Epithelial cell of esophagus (primary cell): Measurements from ENCODE around the gene GDNF.

ENCODE experiments used
- DNase-seq: peaks from one replicate; pipeline ENCODE4 v3.0.0; 2010; ENCODE audit warnings: low read depth
- H3K4me3 ChIP-seq: 2 replicates; pipeline ENCODE4 v1.5.1; 2011; ENCODE audit warnings: mild to moderate bottlenecking, low read length, control low read depth
- TF ChIP-seq, protein P1 (sequence below): IDR thresholded peaks from 2 replicates; pipeline ENCODE4 v1.5.1; 2011; ENCODE audit warnings: low read depth, mild to moderate bottlenecking, low read length, control low read depth, inconsistent platforms; ENCODE audit not compliant: insufficient read depth; ENCODE audit errors: missing control alignments

The GDNF gene

DNA sequence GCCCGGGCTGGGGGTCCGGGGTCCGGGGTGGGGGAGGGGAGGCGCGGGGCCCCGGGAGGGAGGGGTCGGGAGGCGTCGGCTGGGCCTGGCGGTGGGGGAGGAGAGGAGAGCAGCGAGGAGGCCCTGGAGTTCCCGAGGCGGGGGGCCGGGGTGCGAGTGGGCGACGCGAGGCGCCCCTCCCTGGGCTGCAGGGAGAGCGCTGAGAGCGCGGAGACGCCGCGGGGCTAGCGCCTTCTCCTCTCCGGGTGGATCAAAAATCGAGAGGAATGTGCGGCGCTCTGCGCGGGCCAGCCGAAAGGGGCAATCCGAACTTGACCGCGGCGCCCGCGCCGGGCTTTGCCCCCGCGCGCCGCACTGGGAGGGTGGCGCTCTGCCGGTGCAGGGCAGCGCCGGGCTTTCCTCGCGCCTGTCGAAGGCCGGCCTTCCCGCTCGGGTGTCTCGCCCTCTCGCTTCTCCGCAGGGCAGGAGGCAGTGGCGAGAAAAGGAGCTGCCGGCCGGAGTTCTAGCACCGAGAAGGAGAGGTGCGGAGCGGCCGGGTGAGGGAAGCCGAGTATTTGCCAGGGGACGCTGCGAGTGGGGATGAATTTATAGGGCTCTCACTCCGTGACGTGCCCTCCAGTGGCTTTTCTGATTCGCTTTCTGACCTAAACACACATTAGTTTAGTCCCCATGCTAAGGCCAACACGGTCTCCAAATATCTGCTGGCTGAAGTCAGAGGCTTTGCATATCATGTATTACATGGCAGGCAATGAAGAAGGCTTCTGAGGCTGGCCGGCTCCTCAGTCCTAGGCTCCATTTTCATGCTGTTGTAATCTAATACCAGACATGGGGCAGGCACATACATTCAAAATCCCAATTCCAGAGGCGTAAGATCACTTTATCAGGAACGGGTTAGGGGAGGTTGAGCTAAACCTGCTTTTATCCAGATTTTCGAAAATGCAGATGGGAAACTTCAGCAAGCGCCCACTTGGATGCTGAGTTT lies 503 bp upstream of the GDNF start:
- TF ChIP-seq, protein P1, sequence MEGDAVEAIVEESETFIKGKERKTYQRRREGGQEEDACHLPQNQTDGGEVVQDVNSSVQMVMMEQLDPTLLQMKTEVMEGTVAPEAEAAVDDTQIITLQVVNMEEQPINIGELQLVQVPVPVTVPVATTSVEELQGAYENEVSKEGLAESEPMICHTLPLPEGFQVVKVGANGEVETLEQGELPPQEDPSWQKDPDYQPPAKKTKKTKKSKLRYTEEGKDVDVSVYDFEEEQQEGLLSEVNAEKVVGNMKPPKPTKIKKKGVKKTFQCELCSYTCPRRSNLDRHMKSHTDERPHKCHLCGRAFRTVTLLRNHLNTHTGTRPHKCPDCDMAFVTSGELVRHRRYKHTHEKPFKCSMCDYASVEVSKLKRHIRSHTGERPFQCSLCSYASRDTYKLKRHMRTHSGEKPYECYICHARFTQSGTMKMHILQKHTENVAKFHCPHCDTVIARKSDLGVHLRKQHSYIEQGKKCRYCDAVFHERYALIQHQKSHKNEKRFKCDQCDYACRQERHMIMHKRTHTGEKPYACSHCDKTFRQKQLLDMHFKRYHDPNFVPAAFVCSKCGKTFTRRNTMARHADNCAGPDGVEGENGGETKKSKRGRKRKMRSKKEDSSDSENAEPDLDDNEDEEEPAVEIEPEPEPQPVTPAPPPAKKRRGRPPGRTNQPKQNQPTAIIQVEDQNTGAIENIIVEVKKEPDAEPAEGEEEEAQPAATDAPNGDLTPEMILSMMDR: no peak
- peak overlapping the region; percentile 27 for H3K4me3 ChIP-seq
- DNase-seq: peak; percentile 25

DNA sequence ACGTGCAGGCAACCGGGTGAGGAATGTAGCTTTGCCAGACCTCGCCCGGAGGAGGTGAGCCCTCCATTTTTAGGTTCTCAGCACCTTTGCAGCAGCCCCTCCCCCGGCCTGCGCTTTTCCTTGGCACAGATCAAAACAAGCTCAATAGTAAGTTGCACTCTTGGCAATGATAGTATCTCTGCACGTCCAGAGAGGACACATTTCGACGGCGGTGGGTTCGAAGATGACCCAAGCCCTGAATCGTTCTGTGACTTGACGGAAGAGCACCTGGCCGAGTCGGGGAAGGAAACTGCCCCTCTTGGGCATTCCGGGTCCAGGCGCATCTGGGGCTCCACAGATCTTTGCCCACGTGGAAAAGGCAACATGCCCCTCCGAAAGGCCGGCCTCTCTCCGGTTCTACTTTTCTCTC lies 904 bp downstream of the GDNF start:
- no peak overlapping the region for H3K4me3 ChIP-seq
- DNase-seq: no peak
- TF ChIP-seq, protein P1: no peak

DNA sequence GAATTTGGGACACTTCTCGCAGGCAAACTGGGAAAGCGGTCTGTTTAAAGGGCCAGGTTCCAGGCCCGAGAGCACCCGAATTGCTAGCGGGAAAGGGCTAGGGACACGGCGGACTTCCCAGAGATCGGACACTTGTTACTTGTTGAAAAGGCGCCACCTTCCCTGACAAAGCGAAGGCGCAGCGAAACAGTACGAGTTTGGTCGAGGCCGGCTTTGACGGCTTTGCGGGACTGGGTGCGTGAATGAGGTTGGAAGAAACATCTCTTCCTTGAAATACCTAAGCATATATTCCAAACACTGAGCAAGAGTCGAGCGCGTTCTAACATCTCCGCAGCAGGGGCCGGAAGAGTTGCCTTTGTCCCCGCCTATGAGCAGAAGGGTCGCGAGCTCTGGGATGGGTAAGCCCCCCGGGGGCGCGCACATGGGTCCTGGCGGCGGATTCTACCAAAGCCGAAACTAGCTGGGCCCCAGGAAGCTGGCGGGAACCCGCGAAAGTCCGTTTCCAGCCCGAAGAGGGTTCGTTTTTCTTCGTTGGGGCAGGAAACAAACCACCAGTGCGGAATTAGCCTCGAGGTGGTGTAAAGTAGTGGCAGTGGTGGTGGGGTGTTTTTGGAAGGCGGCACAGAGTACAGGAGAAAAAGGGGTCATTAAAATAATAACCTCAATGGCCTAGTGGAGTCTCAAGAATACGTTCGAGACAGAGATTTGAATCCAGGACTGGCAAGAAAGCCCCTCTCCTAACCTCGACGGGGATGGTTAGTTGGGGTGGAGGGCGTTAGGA lies 1.5 kb downstream of the GDNF start:
- TF ChIP-seq, protein P1: peak; percentile 37
- DNase-seq: no peak
- peak overlapping the region; percentile 32 for H3K4me3 ChIP-seq

DNA sequence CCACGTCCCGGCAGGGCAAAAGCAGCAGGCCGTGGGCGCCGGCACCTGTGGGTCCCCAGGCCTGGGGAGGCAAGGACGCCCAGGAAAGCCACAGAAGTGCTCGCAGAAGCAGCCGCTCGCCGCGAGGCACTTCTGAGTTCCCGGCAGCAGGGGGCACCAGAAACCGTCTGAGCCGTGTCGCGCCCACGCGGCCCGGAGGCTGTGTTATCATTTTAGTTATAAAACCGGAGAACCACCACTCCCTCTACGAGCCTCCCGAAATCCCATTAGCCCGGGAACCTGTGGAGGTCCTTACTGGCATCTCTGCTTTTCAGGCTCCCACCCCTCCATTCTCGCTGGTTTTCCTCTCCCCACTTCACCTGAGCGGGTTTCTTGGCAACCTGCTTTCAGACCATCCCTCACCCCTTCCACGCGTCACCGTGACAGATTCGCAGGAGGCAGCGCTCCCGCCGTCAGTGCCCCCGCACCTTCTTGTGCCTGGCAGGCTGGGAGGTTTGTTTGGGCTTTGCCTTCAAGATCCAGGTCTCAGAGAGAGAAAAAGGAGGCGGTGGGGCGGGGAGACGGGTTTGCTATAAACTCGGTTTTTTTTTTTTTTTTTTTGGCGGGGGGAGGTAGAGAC lies 2.3 kb downstream of the GDNF start:
- TF ChIP-seq, protein P1: peak; percentile 83
- peak; percentile 80 for DNase-seq
- H3K4me3 ChIP-seq: peak overlapping the region; percentile 32

DNA sequence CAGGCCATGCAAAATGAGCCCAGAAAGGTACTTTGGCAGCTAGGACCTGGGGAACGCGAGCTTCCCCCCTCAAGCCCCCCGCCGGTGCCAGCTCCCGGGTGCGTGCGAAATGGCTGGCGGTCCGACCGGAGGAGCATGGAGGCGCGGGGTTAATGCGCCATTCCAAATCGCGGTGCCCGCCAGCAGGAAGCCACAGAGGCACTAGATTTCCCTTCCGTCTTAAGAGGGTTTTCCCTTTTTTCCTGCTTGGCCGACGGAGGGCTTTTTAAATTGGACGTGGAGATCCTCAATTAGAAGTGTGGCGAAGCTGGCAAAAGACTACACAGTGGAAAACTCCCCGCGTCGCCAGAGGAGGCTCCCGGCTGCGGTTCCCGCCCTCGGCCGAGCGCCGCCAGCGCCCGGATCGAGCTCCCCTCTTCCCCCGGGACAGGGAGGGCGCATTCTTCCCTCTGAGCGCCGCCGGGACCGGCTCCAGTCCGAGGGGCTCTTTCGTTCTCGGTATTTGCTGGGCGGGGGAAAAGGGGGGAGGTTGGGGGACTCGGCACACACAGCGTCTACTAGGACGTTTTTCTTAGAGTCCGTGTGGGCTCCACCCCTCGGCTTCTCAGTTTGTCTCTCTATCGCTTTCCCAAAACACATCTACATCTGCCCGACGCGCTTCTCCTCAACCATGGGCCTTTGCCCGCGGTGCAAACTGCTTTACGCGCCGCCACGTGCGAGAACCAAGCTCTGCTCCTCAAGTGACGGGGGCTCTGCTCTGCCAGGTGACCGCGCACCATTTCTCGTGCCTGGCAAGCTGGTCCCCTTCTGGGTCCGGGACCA lies 3.0 kb downstream of the GDNF start:
- TF ChIP-seq, protein P1: no peak
- no peak for DNase-seq
- H3K4me3 ChIP-seq: peak overlapping the region; percentile 30

DNA sequence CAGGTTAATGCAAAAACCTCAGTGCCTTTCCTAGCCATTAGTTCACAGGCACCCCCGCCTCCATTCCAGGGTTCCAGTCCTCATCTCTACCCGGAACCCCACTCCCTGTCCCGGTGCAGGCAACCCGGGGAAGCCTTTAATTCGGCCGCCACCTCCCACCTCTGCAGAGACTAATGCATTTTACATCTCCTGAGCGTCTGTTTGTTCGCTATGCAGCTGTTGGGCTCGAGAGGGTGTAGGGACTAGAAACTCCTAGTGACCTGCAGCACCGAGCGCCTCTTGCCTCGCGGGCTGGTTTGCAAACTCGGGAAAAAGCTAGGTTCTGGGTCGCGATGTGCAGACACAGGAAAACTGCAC lies 3.6 kb downstream of the GDNF start:
- TF ChIP-seq, protein P1: no peak
- DNase-seq: no peak
- peak overlapping the region; percentile 30 for H3K4me3 ChIP-seq
